ENCODE results near the gene INMT. TPM values are rescaled to one million over a fixed set of nuclear protein-coding genes. Genes with fewer than 3 reads are reported as not detected.

The INMT gene
- total and polyA plus RNA-seq, 8 donors: 1.8 to 27.2 (median 7.1) TPM

DNA sequence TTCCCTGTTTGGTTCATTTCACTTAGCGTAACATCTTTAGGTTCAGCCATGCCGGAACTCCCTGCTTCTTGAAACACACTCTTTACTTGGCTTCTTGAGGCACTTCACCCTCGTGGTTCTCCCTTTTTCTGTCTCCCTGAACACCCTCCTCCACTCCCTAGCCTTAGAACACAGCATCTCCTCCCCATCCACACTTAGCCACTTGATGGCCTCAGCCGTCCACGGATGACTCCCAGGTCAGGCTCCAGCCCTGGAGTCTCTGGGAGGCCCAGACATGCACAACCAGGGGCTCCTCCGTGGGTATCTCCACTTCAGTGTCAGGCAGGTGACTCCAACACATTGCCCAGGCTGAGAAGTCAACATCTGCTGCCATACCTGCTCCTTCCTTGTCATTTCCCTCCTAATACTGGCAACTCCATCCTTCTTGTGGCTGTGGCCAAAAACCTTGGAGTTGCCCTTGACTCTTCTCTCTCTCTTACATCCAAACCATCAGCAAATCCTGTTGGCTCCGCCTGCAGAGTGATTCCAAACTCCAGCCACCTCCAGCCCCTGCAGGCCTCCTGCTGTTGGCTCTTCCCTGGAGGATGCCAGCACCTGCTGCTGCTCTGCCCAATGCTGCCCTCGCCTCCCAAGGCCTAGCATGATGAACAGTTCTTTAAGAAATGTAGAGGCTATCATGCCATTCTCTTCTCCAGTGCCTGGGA, 8.4 kb upstream of the INMT start:
- WGBS, 5 donors: 60 to 66% (median 63%) methylated on average over 8 of the region's 8 CpGs
- DNase-seq: peak in 1 of 2 donors; percentile 57
- H3K4me1 ChIP-seq: peaks cover 0 to 6% (median 3%) of the 10 kb centered on the region in 4 donors
- H3K27ac ChIP-seq: no peak overlapping the region
- H3K9me3 ChIP-seq: no peaks in the 10 kb centered on the region
- TF ChIP-seq, protein P1, sequence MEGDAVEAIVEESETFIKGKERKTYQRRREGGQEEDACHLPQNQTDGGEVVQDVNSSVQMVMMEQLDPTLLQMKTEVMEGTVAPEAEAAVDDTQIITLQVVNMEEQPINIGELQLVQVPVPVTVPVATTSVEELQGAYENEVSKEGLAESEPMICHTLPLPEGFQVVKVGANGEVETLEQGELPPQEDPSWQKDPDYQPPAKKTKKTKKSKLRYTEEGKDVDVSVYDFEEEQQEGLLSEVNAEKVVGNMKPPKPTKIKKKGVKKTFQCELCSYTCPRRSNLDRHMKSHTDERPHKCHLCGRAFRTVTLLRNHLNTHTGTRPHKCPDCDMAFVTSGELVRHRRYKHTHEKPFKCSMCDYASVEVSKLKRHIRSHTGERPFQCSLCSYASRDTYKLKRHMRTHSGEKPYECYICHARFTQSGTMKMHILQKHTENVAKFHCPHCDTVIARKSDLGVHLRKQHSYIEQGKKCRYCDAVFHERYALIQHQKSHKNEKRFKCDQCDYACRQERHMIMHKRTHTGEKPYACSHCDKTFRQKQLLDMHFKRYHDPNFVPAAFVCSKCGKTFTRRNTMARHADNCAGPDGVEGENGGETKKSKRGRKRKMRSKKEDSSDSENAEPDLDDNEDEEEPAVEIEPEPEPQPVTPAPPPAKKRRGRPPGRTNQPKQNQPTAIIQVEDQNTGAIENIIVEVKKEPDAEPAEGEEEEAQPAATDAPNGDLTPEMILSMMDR (IDR thresholded peaks at IDR 0.05): no peak
- TF ChIP-seq EP300 (IDR thresholded peaks at IDR 0.05) (no peak), POLR2A (IDR thresholded peaks at IDR 0.05) (no peak), POLR2AphosphoS5 (IDR thresholded peaks at IDR 0.05) (no peak)
- H3K36me3 ChIP-seq: no peaks in the 10 kb centered on the region
- intact Hi-C loops (cut with DNase I; ENCODE audit: low total_unique reads): no loop called here
- H3K4me3 ChIP-seq: no peak overlapping the region
- no peaks in the 10 kb centered on the region for H3K27me3 ChIP-seq

DNA sequence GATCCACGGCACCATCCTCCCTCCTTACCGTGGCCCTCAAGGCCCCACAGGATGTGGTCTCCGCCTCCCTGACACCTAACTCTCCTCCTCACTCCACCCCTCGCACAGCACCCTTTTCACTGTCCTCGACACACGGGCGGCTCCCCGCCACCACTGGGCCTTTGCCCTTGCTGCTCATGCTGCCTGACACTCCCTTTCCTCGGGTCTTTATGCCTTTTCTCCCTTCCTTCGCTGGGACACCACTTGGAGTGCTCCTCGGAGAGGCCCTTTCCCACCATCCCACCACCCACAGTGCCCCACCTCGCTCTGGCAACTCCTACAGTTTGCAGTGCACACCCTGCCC, 7.9 kb upstream of the INMT start:
- 81 to 86% (median 84%) methylated on average over 12 of the region's 12 CpGs for WGBS, 5 donors
- Histone ChIP-seq H3K27me3 (no peaks in the 10 kb centered on the region), H3K27ac (no peak overlapping the region), H3K4me3 (no peak overlapping the region), H3K4me1 (peaks cover 0 to 6% (median 3%) of the 10 kb centered on the region in 4 donors), H3K36me3 (no peaks in the 10 kb centered on the region), H3K9me3 (no peaks in the 10 kb centered on the region)
- intact Hi-C loops (cut with DNase I; ENCODE audit: low total_unique reads): no loop called here
- no peak for DNase-seq
- no peak for TF ChIP-seq POLR2AphosphoS5 (IDR thresholded peaks at IDR 0.05)
- TF ChIP-seq EP300 (IDR thresholded peaks at IDR 0.05): no peak
- no peak for TF ChIP-seq POLR2A (IDR thresholded peaks at IDR 0.05)

DNA sequence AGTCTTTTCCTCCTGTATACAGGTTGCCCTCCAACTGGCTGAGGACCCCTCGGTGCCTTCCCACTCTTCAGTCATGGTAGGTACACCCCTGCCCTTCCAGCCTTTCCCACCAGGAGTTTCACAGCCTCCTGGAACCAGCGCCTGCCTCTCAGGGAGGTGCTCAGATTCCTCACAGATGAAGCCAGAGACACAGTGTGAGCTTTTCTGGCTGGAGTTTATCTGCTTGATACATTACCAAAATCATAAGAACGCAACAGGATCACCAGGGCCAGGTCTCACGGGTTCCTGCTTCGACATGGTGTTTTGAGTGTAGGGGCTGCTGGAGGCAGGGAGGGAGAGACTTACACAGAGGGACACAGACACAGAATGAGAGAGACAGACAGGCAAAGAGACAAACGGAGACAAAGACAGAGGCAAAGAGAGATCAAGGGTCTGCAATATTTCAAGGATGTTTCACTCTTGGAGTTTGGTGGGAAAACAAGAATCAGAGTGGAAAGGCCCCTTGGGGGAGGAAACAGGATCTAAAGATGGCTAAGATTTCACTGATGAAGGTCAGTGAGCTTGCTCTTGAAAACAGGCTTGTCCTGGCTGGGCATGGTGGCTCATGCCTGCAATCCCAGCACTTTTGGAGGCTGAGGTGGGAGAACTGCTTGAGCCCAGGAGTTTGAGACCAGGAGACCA, 6.5 kb upstream of the INMT start:
- no peak for DNase-seq
- peaks cover 0 to 6% (median 2%) of the 10 kb centered on the region in 4 donors for H3K4me1 ChIP-seq
- H3K27ac ChIP-seq: no peak overlapping the region
- H3K9me3 ChIP-seq: no peaks in the 10 kb centered on the region
- intact Hi-C loops (cut with DNase I; ENCODE audit: low total_unique reads): no loop called here
- no peaks in the 10 kb centered on the region for H3K36me3 ChIP-seq
- no peak for TF ChIP-seq POLR2A (IDR thresholded peaks at IDR 0.05)
- no peak for TF ChIP-seq POLR2AphosphoS5 (IDR thresholded peaks at IDR 0.05)
- no peaks in the 10 kb centered on the region for H3K27me3 ChIP-seq
- no peak overlapping the region for H3K4me3 ChIP-seq
- 75 to 85% (median 81%) methylated on average over 6 of the region's 6 CpGs for WGBS, 5 donors

DNA sequence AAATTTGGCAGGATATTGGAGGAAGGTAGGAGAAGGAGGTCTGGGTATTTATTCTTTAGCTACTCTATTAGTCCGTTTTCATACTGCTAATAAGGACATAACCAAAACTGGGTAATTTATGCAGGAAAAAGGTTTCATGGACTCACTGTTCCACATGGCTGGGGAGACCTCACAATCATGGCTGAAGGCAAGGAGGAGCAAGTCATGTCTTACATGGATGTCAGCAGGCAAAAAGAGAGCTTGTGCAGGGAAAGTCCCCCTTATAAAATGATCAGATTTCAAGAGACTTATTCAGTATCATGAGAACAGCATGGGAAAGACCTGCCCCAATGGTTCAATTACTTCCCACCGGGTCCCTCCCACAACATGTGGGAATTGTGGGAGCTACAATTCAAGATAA, 1.9 kb upstream of the INMT start:
- no peak for DNase-seq
- Histone ChIP-seq H3K9me3 (no peaks in the 10 kb centered on the region), H3K36me3 (no peaks in the 10 kb centered on the region), H3K27me3 (no peaks in the 10 kb centered on the region), H3K27ac (peak overlapping the region; percentile 62 to 82 (median 76)), H3K4me1 (peaks cover 16 to 37% (median 24%) of the 10 kb centered on the region in 4 donors), H3K4me3 (no peak overlapping the region)
- intact Hi-C loops (cut with DNase I; ENCODE audit: low total_unique reads): no loop called here
- no peak for TF ChIP-seq POLR2A (IDR thresholded peaks at IDR 0.05)
- TF ChIP-seq, protein P1 (IDR thresholded peaks at IDR 0.05): no peak
- no peak for TF ChIP-seq POLR2AphosphoS5 (IDR thresholded peaks at IDR 0.05)
- TF ChIP-seq EP300 (IDR thresholded peaks at IDR 0.05): no peak
- WGBS, 5 donors: 77 to 97% (median 90%) methylated on average over 2 of the region's 2 CpGs

DNA sequence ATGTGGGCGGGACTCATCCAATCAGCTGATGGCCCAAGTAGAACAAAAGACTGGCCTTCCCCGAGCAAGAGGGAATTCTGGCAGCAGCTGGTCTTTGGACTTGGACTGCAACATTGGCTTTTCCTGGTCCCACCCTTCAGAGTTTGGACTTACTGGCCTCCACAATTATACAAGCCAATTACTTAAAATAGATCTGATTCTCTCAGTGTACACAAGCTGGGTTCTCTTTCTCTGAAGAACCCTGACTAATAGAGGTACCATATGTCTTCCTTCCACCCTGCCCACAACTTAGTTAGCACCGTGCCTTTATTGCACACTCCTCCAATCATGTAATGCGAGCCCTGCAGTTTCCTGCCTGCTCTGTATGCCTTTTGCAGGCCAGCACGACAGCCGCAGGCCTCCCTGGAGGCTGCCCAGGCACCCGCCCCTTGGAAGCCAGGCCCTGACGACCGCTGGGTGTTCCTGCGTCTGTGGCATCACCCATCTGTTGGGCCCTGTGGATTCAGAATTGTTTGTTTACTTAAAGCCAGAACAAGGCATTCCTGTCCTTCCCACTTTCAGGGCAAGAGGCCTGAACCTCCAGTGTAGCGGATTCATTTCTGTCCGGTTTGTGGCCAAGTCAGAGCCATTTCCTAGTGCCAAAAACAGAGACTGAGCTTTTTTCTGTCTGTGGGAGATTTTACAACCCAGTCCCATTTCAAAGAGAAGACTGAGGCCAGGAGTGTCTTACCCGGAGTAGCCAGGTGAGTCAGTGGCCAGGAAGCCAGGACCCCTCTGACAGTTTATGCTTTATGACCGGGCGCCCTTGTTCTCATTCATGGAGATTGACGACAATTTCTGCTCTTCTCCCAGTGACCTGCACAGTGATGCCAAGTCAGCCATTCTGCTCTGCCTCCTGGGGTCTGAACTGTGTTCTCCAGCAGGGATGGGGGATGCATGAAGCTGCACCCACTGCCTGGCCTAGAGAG, 968 bp upstream of the INMT start:
- 56 to 71% (median 61%) methylated on average over 16 of the region's 16 CpGs for WGBS, 5 donors
- DNase-seq: peak in 1 of 2 donors; percentile 66
- Histone ChIP-seq H3K27me3 (no peaks in the 10 kb centered on the region), H3K27ac (peak overlapping the region; percentile 62 to 82 (median 76)), H3K9me3 (no peaks in the 10 kb centered on the region), H3K4me3 (peak overlapping the region in 2 of 4 donors; percentile 32 to 43), H3K36me3 (no peaks in the 10 kb centered on the region), H3K4me1 (peaks cover 16 to 47% (median 28%) of the 10 kb centered on the region in 4 donors)
- intact Hi-C loops (cut with DNase I; ENCODE audit: low total_unique reads): no loop called here
- TF ChIP-seq POLR2A (IDR thresholded peaks at IDR 0.05) (no peak), POLR2AphosphoS5 (IDR thresholded peaks at IDR 0.05) (peak in 2 of 3 donors; percentile 53 to 72), EP300 (IDR thresholded peaks at IDR 0.05) (no peak)
- TF ChIP-seq, protein P1 (IDR thresholded peaks at IDR 0.05): no peak
